Activated T-cell treated with anti-CD3 and anti-CD28 coated beads, Interleukin-2, amount 50 U/mL, for 24 hours (primary cell): ENCODE data around the gene ALLC.

Experiments used
- DNase-seq: peaks from one replicate; pipeline ENCODE4 v3.0.0-alpha.2; 2020
- H3K27ac Mint-ChIP-seq: 2 replicates; pipeline ENCODE4 v1.8.0; 2020; ENCODE audit warnings: mild to moderate bottlenecking, mixed read lengths
- H3K27me3 Mint-ChIP-seq: 2 replicates; pipeline ENCODE4 v1.8.0; 2020; ENCODE audit warnings: mixed read lengths
- H3K36me3 Mint-ChIP-seq: 2 replicates; pipeline ENCODE4 v1.8.0; 2020; ENCODE audit warnings: low read depth, mixed read lengths
- H3K4me1 Mint-ChIP-seq: 2 replicates; pipeline ENCODE4 v1.8.0; 2020; ENCODE audit warnings: low read depth, mixed read lengths
- H3K4me3 Mint-ChIP-seq: 2 replicates; pipeline ENCODE4 v1.8.0; 2020; ENCODE audit warnings: mild to moderate bottlenecking, moderate library complexity, mixed read lengths
- H3K9me3 Mint-ChIP-seq: 2 replicates; pipeline ENCODE4 v1.8.0; 2020; ENCODE audit warnings: mixed read lengths

ALLC gene

DNA sequence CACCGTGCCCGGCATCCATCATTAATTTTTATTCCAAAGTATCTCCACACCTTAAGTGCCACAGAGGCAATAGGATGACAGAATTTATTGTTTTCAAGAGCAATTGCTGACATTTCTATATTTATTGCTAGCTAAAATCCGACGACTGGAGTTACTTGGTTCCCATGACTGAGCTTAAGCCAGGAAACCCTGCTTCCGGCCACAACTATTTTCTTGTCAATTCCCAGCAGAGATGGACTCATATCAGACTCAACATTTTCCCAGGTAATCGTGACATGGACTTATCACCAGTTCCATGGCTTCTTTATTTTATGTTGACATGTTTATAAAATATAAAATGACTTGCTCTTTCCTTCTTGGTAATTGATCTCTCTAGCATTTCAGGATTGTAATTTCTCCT lies 24.8 kb downstream of the ALLC start:
- Mint-ChIP-seq H3K4me3 (no peak overlapping the region), H3K27ac (no peak overlapping the region)

DNA sequence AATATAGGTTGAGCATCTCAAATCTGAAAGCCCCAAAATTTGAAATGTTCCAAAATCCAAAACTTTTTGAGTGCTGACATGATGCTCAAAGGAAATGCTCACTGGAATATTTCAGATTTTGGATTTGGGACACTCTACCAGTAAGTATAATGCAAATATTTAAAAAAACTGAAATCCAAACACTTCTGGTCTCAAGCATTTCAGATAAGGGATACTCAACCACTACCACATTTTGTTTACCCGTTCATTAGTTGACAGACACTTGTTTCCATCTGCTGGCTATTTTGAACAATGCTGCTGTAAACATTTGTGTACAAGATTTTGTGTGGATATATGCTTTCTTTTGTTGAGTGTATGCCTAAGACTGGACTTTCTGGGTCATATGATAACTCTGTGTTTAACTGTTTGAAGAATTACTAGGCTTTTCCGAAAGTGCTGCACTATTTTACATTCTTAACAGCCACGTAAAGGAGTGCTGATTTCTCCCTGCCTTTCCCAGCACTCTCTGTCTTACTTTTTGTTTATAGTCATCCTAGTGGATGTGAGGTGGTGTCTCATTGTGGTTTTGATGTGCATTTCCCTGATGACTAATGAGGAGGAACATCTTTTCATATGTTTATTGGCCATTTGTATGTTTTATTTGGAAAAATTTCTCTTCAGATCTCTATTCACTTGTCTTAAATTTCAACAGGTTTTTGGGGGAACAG lies 25.9 kb downstream of the ALLC start:
- peaks cover 27% of the 10 kb centered on the region for H3K27me3 Mint-ChIP-seq
- no peaks in the 10 kb centered on the region for H3K9me3 Mint-ChIP-seq
- H3K36me3 Mint-ChIP-seq, result no peaks in the 10 kb centered on the region
- no peak overlapping the region for H3K4me3 Mint-ChIP-seq
- no peak for DNase-seq
- no peak overlapping the region for H3K27ac Mint-ChIP-seq
- no peaks in the 10 kb centered on the region for H3K4me1 Mint-ChIP-seq

More for the DNA sequence above, 24.8 kb downstream of the ALLC start:
- Mint-ChIP-seq H3K9me3 (no peaks in the 10 kb centered on the region), H3K36me3 (no peaks in the 10 kb centered on the region), H3K4me1 (no peaks in the 10 kb centered on the region), H3K27me3 (peaks cover 20% of the 10 kb centered on the region)
- no peak for DNase-seq

DNA sequence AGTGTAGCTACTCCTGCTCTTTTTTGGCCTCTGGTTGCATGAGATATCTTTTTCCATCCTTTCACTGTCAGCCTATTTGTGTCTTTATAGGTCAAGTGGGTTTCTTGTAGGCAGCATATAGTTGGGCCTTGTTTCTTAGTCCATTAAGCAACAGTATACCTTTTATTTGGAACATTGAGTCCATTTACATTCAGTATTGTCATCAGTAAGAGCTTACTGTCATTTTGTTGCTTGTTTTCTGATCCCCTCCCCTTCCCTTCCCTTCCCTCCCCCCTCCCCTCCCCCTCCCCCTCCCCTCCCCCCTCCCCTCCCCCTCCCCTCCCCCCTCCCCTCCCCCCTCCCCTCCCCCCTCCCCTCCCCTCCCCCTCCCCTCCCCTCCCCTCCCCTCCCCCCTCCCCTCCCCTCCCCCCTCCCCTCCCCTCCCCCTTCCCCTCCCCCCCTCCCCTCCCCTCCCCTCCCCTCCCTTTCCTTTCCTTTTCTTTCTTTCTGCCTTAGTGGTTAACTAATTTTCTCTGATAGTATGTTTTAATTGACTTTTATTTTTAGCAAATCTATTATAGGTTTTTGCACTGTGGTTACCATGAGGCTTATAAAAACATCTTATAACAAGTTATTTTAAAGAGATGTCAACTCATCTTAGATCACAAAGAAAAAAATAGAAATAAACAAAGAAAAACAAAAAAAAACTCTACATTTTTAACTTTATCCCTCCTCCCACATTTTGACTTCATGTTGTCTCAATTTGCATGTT lies 32.2 kb downstream of the ALLC start:
- H3K4me3 Mint-ChIP-seq, result no peak overlapping the region
- H3K27me3 Mint-ChIP-seq, result peaks cover 32% of the 10 kb centered on the region
- no peaks in the 10 kb centered on the region for H3K36me3 Mint-ChIP-seq
- no peak overlapping the region for H3K27ac Mint-ChIP-seq
- peaks cover 14% of the 10 kb centered on the region for H3K9me3 Mint-ChIP-seq
- no peaks in the 10 kb centered on the region for H3K4me1 Mint-ChIP-seq
- no peak for DNase-seq

DNA sequence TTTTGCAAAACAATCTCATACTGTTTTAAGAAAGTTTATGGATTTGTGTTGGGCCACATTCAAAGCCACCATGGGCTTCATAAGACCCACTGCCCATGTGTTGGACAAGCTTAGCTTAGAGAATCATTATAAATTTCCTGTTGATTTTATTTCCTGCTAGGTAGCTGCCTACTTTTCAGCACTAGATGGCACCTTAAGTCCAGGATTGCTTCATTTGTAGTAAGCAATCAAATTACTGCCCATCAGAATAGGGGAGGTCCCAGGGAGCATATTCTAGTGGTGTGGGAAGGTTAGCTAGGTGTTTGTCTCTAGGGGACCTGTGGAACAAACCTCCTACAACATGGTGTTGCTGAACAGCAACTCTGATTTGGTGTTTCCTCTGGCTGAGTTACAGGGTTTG lies 34.4 kb downstream of the ALLC start:
- H3K36me3 Mint-ChIP-seq, result no peaks in the 10 kb centered on the region
- DNase-seq, result no peak
- no peaks in the 10 kb centered on the region for H3K4me1 Mint-ChIP-seq
- peaks cover 24% of the 10 kb centered on the region for H3K27me3 Mint-ChIP-seq
- peaks cover 14% of the 10 kb centered on the region for H3K9me3 Mint-ChIP-seq
- no peak overlapping the region for H3K4me3 Mint-ChIP-seq
- H3K27ac Mint-ChIP-seq, result no peak overlapping the region

DNA sequence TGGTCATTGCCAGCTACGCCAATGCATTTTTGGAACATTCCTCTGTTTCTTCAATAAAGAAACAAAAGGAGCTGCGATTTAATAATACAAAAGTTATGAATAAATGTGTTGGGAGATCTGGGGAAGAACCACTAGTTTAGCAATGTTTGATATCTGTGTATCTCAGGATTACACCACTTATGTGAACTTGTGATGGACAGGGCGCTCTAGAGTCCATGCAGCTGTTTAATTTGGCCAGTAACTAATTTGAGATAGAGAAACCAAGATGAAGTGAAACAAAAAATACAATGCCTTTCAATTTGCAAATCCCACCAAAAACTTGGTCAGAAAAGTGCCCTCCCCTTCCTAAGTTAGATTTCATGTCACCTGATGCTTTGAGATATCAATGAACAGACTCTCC lies 38.5 kb downstream of the ALLC start:
- H3K36me3 Mint-ChIP-seq, result no peaks in the 10 kb centered on the region
- peaks cover 44% of the 10 kb centered on the region for H3K27me3 Mint-ChIP-seq
- no peak for DNase-seq
- no peaks in the 10 kb centered on the region for H3K9me3 Mint-ChIP-seq
- H3K4me3 Mint-ChIP-seq, result no peak overlapping the region
- H3K4me1 Mint-ChIP-seq, result no peaks in the 10 kb centered on the region
- no peak overlapping the region for H3K27ac Mint-ChIP-seq

DNA sequence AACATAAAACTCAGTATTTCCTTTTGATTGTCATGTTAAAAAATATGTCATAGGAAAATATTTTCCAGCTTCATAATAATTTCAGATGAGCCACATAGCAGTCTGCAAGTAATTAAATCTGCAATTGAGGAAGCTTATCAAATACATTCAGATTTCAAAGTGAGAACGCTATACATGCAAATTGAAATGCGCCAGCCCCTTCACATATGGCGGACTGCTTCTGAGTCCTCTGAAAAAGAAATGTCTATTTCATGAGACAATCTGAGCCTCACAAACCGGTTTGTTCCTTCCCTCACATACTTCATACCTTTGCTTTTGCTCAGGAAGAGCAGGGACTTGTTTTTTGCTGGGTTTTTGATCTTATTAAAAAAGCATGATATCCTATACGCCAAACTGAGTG lies 43.1 kb downstream of the ALLC start:
- H3K4me3 Mint-ChIP-seq, result no peak overlapping the region
- no peak overlapping the region for H3K27ac Mint-ChIP-seq

DNA sequence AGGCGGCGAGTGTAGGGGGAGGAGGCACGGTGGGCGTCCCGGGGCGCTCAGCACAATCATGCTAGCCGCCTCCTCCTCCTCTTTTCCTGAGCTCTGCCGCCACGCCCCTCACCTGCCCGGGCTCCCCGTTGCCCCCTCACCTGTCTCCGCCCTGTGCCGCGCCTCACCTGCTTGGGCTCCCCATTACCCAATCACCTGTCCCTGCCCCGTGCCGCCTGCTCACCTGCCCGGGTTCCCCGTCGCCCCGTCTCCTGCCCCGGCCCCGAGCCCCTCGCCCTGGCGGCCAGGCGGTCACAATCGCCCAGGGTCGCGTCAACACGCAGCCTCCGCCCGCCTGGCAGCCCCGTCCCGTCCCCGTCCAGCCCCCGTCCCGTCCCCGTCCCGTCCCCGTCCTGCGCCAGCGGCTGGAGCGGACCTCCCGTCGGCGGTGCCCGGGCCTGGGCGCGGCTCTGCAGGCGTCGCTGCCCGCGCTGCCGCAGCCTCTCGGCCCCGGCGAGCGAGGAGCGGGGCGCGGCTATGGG lies 45.3 kb downstream of the ALLC start, which contains the start of gene DCDC2C:
Gene DCDC2C (plus strand): TSS at position 340 of the 521 bp plus-strand sequence. CDS start 177 bp downstream, at position 517.
- DNase-seq, result no peak
- Mint-ChIP-seq H3K36me3 (no peaks in the 10 kb centered on the region), H3K9me3 (no peaks in the 10 kb centered on the region), H3K4me3 (no peak within 1 kb of the TSS), H3K27me3 (peaks cover 71% of the 10 kb centered on the region), H3K27ac (no peak within 1 kb of the TSS), H3K4me1 (peaks cover 6% of the 10 kb centered on the region)

More for the DNA sequence above, 43.1 kb downstream of the ALLC start:
- no peaks in the 10 kb centered on the region for H3K9me3 Mint-ChIP-seq
- no peaks in the 10 kb centered on the region for H3K36me3 Mint-ChIP-seq
- H3K27me3 Mint-ChIP-seq, result peaks cover 63% of the 10 kb centered on the region
- peaks cover 6% of the 10 kb centered on the region for H3K4me1 Mint-ChIP-seq
- no peak for DNase-seq

DNA sequence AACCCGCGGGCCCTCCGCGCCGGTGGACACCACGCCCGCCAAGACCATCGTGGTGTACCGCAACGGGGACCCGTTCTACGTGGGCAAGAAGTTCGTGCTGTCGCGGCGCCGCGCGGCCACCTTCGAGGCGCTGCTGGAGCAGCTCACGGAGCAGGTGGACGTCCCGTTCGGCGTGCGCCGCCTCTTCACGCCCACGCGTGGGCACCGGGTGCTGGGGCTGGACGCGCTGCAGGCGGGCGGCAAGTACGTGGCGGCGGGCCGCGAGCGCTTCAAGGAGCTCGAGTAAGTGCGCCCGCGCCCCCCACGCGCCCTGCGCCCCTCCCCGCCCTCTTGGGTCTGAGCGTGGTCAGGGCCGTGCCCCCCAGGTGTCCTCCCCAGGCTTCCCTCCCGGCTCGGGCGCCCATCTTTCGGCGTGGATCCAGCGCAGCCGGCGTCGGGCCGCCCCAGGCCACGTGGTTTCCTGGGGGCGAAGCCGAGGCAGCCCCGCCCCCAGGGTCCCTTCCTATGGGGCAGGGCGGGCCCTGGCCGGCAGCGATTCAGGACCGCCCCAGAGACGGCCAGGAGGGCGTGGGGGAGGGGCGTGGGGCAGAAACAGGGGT lies 45.9 kb downstream of the ALLC start:
- no peak overlapping the region for H3K27ac Mint-ChIP-seq
- DNase-seq, result no peak
- H3K4me3 Mint-ChIP-seq, result no peak overlapping the region

DNA sequence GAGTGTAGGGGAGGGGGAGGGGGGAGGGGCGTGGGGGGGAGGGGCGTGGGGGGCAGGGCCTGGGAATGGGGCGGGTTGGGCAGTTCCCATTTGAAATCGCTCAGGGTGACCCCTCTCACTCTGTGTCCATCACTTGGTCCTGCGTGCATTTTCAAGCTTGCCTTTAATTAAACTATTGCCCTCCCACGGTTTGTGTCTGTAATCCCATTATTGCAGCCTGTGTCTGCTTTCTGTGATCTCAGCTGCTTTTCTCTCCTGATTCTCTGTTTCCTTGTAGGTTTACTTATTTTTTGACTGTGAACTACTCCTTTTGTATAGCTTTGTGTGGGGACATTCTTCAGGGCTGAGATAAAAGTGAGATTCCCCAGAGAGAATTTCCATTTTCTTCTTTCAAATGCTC lies 46.7 kb downstream of the ALLC start:
- no peaks in the 10 kb centered on the region for H3K36me3 Mint-ChIP-seq
- H3K9me3 Mint-ChIP-seq, result no peaks in the 10 kb centered on the region
- H3K4me3 Mint-ChIP-seq, result no peak overlapping the region
- H3K4me1 Mint-ChIP-seq, result peaks cover 6% of the 10 kb centered on the region
- H3K27me3 Mint-ChIP-seq, result peaks cover 66% of the 10 kb centered on the region
- DNase-seq, result no peak
- H3K27ac Mint-ChIP-seq, result no peak overlapping the region

More for the DNA sequence above, 45.9 kb downstream of the ALLC start:
- Mint-ChIP-seq H3K9me3 (no peaks in the 10 kb centered on the region), H3K36me3 (no peaks in the 10 kb centered on the region), H3K27me3 (peaks cover 71% of the 10 kb centered on the region), H3K4me1 (peaks cover 6% of the 10 kb centered on the region)

DNA sequence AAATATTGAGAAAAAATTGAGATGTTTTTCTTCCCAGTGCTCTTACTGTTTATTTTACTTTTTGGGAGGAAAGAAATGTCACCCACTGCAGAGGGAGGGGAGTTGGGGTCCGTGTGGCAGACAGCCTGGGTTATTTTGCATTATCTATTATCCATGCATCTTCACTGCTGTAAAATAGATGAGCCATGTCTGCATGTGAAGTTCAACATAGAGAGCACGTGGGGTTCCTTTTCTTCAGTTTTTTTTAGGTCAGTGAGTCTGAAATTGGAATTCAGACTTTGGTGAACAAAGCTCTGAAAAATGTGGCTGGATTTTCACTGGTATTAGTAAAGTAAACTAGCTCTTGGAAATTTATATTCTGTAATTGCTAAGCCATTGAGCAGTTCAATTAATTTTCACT lies 47.8 kb downstream of the ALLC start:
- Mint-ChIP-seq H3K27ac (no peak overlapping the region), H3K9me3 (no peaks in the 10 kb centered on the region), H3K4me1 (peaks cover 6% of the 10 kb centered on the region), H3K36me3 (no peaks in the 10 kb centered on the region), H3K4me3 (no peak overlapping the region), H3K27me3 (peaks cover 63% of the 10 kb centered on the region)
- no peak for DNase-seq

DNA sequence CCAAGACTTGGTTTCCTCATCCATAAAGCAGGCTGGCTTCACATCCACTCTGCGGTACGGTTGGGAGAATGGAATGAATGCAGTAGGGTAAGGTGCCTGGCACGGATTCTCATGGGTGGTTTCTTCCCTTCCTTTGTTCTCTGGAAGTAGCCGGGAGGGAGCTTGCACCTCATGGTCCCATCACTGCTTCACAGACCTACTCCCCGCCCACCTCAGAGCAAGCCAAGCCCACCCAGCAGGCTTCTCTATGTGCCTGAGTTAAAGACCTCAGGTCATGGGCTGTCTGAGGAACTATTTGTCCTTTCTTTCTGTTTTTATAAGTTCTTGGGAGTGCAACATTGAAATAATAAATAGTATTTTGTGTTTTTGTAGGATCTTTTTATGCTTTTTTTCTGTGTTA lies 48.9 kb downstream of the ALLC start:
- Mint-ChIP-seq H3K27me3 (peaks cover 56% of the 10 kb centered on the region), H3K4me3 (no peak overlapping the region), H3K4me1 (peaks cover 6% of the 10 kb centered on the region), H3K9me3 (no peaks in the 10 kb centered on the region), H3K36me3 (no peaks in the 10 kb centered on the region), H3K27ac (no peak overlapping the region)
- DNase-seq, result no peak

DNA sequence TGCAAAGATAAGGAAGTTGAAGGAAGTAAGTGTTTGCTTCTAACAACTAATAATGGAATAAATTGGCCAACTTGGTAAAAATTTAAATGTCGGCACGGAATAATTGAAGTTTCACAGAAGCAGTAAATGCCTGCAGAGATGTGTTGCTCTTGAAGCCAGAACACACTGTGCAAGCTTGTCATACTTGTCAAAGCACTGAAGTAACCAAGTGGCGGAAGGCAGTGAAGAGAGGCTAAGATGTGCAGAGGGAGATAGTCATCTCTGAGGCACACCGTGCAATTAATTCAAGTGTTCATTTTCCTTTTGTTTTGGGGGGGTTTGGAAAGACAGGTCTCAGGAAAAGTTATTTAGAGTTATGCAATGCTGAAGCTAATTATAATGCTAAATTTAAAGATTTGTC lies 50.6 kb downstream of the ALLC start:
- Mint-ChIP-seq H3K4me1 (peaks cover 5% of the 10 kb centered on the region), H3K27me3 (peaks cover 42% of the 10 kb centered on the region), H3K36me3 (no peaks in the 10 kb centered on the region), H3K27ac (no peak overlapping the region), H3K9me3 (no peaks in the 10 kb centered on the region), H3K4me3 (no peak overlapping the region)
- no peak for DNase-seq

DNA sequence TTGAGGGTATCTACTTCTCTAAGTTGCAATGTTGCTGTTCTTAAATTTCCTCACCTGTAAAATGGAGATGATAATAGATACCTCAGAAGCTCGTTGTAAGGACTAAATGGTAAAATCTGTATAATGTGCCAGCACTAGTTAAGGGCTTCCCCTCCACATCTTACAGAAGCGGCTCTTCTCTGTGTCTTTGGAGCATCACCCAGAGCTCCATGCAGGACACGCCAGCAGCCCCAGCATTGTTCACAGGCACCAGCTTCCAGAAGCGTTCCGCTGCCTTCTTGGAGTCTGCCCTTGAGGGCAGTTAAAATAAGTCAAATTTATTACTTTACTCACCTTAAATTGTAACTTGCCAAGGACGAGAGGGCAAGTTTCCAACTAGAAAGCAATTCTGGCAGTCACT lies 51.2 kb downstream of the ALLC start:
- H3K4me1 Mint-ChIP-seq, result peaks cover 5% of the 10 kb centered on the region
- no peaks in the 10 kb centered on the region for H3K36me3 Mint-ChIP-seq
- no peak for DNase-seq
- no peaks in the 10 kb centered on the region for H3K9me3 Mint-ChIP-seq
- peaks cover 42% of the 10 kb centered on the region for H3K27me3 Mint-ChIP-seq
- H3K27ac Mint-ChIP-seq, result no peak overlapping the region
- no peak overlapping the region for H3K4me3 Mint-ChIP-seq

DNA sequence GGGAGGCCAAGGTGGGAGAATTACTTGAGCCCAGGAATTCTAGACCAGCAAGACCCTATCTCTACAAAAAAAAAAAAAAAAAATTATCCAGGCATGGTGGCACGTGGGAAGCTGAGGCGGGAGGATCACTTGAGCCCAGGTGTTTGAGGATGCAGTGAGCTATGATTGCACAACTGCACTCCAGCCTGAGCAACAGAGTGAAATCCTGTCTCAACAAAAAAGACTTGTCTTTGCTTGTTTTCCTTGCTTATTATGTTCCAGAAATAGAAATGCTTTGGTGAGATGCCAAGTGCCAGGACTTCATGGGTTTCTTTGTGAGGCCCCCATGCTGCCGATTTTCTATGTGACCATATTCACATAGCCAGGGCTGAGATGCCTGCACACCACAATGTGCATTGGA lies 54.4 kb downstream of the ALLC start:
- Mint-ChIP-seq H3K27me3 (peaks cover 18% of the 10 kb centered on the region), H3K27ac (no peak overlapping the region), H3K36me3 (no peaks in the 10 kb centered on the region), H3K4me1 (no peaks in the 10 kb centered on the region), H3K9me3 (no peaks in the 10 kb centered on the region), H3K4me3 (no peak overlapping the region)
- no peak for DNase-seq
